DMS153 treated with DMSO at 0.1 percent for 48 hours (cell line): ENCODE results near the gene IGLL5.

Experiments
- DNase-seq: peaks from one replicate; lab custom pipeline; 2025; ENCODE audit not compliant: unreplicated experiment; lab: John Stamatoyannopoulos, UW

Gene IGLL5

GRCh38 chr22:22926370-22927195, 39.0 kb downstream of the IGLL5 start:
- no peak for DNase-seq

GRCh38 chr22:22927196-22927887, 39.7 kb downstream of the IGLL5 start:
- no peak for DNase-seq

GRCh38 chr22:22927888-22928665, 40.5 kb downstream of the IGLL5 start:
- DNase-seq, result no peak

DNA sequence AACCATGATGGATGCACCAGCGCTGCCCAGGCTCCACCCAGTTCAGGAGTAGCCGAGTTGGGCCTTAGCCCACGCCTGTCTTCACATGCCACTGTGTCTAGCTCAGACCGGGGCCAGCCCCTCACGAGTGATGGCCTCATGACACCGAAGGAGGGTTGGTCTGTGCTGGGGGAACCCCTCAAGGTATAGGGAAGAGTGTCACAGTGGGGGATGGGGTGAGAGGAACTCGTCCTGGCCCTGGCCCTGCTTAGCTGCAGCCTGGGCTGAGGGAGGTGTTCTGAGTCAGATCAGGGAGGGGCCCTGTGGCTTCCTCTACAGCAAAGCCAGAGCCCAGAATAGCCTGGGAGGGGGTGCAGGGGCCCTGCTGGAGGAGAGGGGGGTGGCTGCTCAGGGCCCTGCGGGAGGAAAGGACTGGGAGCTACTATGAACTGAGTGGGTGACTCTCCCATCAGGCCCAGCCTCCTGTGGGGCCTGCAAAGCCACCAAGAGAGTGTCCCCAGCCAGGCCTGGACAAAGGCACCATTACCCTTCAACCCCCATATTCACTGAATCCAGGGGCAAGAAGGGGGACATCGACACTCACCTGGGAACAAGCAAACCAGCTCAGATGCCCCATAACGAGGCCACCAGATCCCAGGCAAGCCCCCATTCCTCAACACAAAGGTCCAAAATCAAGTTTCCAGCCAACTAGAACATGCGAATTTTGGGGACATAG, 41.2 kb downstream of the IGLL5 start:
- DNase-seq, result no peak

GRCh38 chr22:22929381-22930221, 42.0 kb downstream of the IGLL5 start:
- DNase-seq, result no peak

- DNase-seq, result no peak
Observed at GRCh38 chr22:22930222-22930497, 42.5 kb downstream of the IGLL5 start.

- DNase-seq, result no peak
Observed at GRCh38 chr22:22930571-22931556, 43.2 kb downstream of the IGLL5 start.

DNA sequence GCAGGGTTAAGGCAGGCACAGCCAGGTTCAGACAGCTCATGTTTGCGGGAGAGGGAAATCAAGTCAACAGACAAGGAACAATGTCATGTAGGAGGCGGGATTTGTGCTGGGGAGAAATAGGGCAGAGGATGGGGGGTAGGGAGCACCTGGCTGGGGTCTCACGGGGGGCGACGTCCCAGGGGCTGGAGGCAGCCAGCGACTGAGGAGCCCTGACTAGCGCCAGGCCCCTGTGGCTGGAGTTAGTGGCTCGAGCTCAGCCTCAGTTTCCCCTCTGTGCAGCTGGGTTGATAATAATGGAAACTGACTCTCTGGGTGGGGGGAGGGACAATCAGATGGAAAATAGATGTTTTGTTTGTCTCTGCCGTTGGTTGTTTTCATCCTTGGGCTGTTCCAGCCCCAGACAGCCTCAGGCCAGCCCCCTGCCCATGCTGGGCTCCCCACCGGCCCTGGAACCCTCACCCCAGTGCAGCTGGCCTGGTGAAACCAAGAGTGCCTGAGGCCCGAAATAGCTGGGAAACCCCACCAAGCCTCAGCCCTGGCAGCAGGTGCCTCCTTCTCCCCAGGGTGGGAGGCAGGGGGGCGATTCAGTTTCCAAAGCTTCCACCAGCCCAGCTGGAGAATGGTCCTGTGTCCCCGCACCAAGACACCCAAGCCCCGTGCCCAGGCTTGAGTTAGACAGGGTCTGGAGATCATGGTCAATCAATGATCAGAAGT, 44.1 kb downstream of the IGLL5 start:
- DNase-seq, result no peak

DNA sequence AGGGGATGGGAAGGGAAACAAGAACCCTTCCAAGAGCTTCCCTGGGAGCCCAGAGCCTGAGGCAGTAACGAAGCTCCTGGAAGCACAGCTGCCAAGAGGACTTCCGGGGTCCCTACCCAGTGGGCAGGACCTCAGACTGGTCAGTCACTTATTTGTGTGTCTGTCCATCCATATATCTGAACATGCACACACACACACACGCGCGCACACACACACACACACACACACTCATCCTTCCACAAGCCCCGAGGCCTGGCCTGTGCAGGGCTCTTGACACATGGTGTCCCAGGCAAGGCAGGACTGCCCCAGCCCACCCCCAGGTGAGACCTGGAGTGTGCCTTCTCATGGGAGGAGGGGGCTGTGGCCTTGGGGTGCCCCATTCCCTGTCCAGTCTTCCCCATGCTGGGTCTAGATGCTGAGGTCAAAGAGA, 44.9 kb downstream of the IGLL5 start:
- no peak for DNase-seq

DNA sequence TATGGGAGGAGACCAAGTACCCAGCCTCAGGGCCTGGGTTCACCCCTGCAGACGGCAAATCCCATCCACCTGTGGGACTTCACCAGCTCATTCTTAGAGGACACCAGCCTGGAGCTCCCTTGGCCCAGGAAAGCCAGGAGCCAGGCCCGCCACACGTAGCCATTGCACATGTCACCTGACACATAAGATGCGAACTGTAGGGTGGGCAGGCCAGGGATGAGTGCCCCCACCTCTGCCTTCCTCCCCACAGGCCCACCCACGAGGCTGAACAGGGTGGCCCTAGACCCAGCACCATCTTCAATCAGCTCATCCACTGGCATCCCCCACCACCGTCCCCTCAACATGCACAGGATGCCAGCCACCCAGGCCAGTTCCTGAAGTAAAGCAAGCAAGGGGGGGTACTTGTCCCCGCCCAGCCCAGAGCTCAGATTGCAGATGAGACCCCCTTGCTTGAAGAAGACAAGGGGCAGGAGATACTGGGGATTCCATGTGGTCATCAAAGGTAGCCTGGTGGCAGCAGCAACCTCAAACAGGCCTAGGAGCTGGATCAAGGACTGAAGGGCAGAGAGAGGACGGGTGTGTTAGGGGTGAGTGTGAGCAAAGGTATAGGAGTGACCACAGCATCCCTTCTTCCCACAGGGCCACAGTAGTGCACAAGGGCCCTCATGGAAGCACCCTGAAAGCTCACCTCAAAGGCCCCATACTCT, 45.6 kb downstream of the IGLL5 start:
- DNase-seq, result no peak

DNA sequence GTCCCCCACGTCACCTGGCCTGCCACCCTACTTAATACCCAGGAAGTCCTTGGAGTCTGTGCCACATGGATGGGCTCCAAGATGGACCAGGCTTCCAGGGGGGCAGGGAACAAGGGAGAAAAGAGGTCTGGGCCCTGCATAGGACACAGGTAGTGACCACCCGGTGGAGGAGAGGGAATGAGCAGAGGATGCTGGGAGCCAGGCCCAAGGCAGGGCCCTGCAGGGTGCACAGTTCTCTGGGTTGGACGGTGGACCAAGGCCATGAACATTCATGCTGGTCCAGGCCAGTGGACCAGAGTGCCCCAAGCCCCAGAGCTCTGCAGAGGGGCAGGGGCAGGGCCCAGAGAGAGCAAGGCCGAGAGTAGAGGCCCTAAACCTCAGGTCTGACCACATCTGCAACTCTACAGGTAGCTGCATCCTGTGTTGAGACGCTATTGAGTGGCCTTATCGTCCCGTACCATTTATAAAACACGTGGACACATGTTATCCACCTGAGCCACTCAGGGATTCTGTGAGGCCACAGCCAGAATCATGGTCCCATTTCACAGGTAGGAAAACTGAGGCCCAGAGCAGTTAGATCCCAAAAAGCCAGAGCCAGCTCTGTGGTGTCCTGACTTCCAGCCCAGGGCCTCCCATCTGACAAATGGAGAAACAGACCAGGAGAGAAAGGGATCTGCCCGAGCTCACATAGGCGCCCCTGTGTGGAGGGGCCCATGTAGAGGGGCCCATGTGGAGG, 46.4 kb downstream of the IGLL5 start:
- DNase-seq, result no peak

GRCh38 chr22:22934543-22935055, 47.0 kb downstream of the IGLL5 start:
- no peak for DNase-seq

- no peak for DNase-seq
Observed at GRCh38 chr22:22935056-22935545, 47.5 kb downstream of the IGLL5 start.

DNA sequence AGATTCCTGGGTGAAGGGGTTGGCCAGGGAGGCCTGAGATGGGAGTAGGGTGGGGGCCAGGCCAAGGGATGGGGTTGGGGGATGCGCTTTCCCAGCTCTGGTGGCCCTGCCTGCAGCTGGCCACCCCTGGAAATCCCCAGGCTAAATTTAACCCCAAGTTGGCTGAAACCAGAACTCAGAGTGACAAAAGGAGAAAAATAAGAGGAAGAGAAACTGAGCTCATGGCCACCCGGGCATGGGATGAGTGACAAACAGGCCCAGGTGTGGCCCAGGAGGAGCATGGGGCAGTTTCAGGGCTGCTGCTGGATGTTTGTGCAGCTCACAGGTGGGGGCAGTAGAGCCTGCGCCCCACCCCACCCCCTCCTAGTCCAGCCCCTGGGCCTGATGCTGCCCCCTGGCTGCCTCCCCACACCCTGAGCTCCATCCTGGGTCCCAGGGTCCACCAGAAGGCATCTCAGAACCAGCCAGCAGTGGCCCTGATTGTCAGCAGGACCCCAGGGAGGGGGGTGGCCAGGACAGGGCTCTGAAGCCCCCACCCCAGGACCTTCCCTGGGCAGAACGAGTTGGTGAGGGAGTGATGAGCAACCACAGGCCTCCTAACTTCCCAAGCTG, 48.0 kb downstream of the IGLL5 start:
- DNase-seq, result no peak

DNA sequence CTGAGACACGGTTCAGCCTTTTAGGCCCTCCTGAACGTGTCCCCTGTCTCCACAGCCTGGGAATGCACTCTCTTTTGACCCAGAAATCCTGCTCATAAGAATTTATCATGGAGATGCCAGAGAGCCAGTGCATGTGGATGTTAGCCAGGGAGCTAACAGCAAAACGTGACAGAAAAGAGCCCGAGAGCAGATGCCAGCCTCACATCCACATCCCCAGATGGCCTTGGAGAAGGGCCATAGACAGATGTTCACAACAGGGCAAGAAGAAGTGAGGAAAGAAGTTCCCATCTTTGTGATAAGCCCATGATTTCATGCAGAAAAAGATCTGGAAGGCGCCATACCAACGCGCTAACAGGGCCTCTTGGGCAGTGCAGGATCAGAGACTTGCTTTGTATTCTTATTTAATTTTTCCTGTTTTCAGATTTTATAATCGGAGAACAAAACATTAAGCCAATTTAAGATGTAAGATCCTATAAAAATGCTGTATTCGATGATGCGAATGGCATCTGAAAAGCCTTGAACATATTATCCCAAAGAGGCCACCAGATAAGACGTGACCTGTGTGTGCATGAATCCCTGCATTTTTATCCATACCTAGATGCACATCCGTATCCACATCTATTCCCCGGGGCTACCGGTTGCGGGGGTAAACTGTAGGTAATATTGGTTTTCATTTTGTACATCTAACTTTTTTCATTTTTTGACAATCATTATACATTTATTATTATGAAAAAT, 48.7 kb downstream of the IGLL5 start:
- DNase-seq, result no peak
